Lung (tissue), 12 donors: ENCODE data around the gene CDX1. TPM values are rescaled to one million over a fixed set of nuclear protein-coding genes. Genes with fewer than 3 reads are reported as not detected.
A peak's percentile ranks its signal among the peaks of the same experiment; 100 is the strongest.

Experiments used
- ATAC-seq: fragments of 200-7000 bp; cut with Tn5 transposase; one replicate; pipeline ENCODE4 v1.9.1; 2020; ENCODE audit warnings: moderate number of reproducible peaks; ENCODE audit not compliant: insufficient read depth, low FRiP score
- DNase-seq, 3 donors: peaks; one replicate each; pipeline ENCODE4 v3.0.0-alpha.2; 2013 to 2017
- H3K27ac ChIP-seq, 2 donors: one replicate each; pipeline ENCODE4 v1.5.1; 2013; ENCODE audit warnings: mild to moderate bottlenecking in 2 of 2, moderate library complexity in 2 of 2, control low read depth in 1 of 2, inconsistent platforms in 1 of 2, low read depth in 1 of 2, low read length in 1 of 2
- H3K27me3 ChIP-seq, 3 donors: one replicate each; pipeline ENCODE4 v1.5.1; 2013; ENCODE audit warnings: low read length in 2 of 3; ENCODE audit not compliant: control insufficient read depth in 3 of 3, insufficient read depth in 3 of 3
- H3K36me3 ChIP-seq, 4 donors: one replicate each; pipeline ENCODE4 v1.5.1; 2013; ENCODE audit warnings: low read length in 4 of 4, mild to moderate bottlenecking in 1 of 4, moderate library complexity in 1 of 4; ENCODE audit not compliant: control insufficient read depth in 4 of 4, insufficient read depth in 4 of 4
- H3K4me1 ChIP-seq, 5 donors: one replicate each; pipeline ENCODE4 v1.5.1; 2013; ENCODE audit warnings: low read length in 5 of 5, mild to moderate bottlenecking in 2 of 5, moderate library complexity in 1 of 5; ENCODE audit not compliant: control insufficient read depth in 5 of 5, insufficient read depth in 5 of 5
- H3K4me3 ChIP-seq: one replicate; pipeline ENCODE4 v1.5.1; 2013; ENCODE audit warnings: mild to moderate bottlenecking, control low read depth, moderate library complexity
- H3K9ac ChIP-seq, 2 donors: one replicate each; pipeline ENCODE4 v1.5.1; 2013; ENCODE audit warnings: low read length in 2 of 2, control low read depth in 1 of 2; ENCODE audit not compliant: insufficient read depth in 1 of 2
- H3K9me3 ChIP-seq, 4 donors: one replicate each; pipeline ENCODE4 v1.5.1; 2013; ENCODE audit warnings: low read length in 3 of 4, mild to moderate bottlenecking in 1 of 4, moderate library complexity in 1 of 4; ENCODE audit not compliant: control insufficient read depth in 4 of 4, insufficient read depth in 3 of 4
- CTCF ChIP-seq: IDR thresholded peaks from 2 replicates; pipeline ENCODE4 v1.5.1; 2012; ENCODE audit warnings: mild to moderate bottlenecking; ENCODE audit errors: control extremely low read depth, extremely low read depth
- WGBS, 2 donors: extraction: QIAGEN DNeasy Blood & Tissue Kit; methylation state at CpG; one replicate each; pipeline ENCODE4 v1.1.7; 2013; 5-methylcytosine and 5-hydroxymethylcytosine counted together
- polyA plus RNA-seq, 2 donors: library from polyadenylated mRNA; stranded (reverse); fragments of 200-250 nt; gene quantifications; one replicate each; pipeline ENCODE4 v1.2.1, GENCODE V29; 2013
- total RNA-seq, 2 donors: library from RNA; depleted of rRNA in 1 of 2; stranded (reverse); fragments of >200 nt in 1 of 2; gene quantifications; one replicate each; pipeline ENCODE4 v1.2.1, GENCODE V29; 2014 to 2021
- donor health status: control.
- donor health status: control.
- donor health status: Bipolar disorder and iron deficiency.
- donor health status: healthy.
- donor health status: DM: yes; HTN: yes; CAD: no.

The CDX1 gene
- total and polyA plus RNA-seq, 4 donors, result 0.09 to 0.43 (median 0.26) TPM

GRCh38 chr5:150149618-150150017 is 17.0 kb upstream of the CDX1 start:
- Histone ChIP-seq H3K9me3 (no peaks in the 10 kb centered on the region), H3K4me1 (peaks cover 0 to 69% (median 22%) of the 10 kb centered on the region in 5 donors), H3K36me3 (peaks cover 0 to 16% (median 3%) of the 10 kb centered on the region in 4 donors), H3K9ac (no peak overlapping the region), H3K27ac (peak overlapping the region in 1 of 2 donors; percentile 19), H3K27me3 (no peaks in the 10 kb centered on the region), H3K4me3 (no peak overlapping the region)
- DNase-seq (no peak), ATAC-seq (no peak)
- no peak for TF ChIP-seq CTCF

GRCh38 chr5:150152636-150153462 is 13.7 kb upstream of the CDX1 start:
- H3K9me3 ChIP-seq, result no peaks in the 10 kb centered on the region
- H3K4me3 ChIP-seq, result peak overlapping the region; percentile 27
- no peak for TF ChIP-seq CTCF
- no peak for DNase-seq
- peak overlapping the region in 1 of 2 donors; percentile 95 for H3K9ac ChIP-seq
- no peaks in the 10 kb centered on the region for H3K27me3 ChIP-seq
- peaks cover 0 to 16% (median 3%) of the 10 kb centered on the region in 4 donors for H3K36me3 ChIP-seq
- H3K4me1 ChIP-seq, result peaks cover 0 to 65% (median 22%) of the 10 kb centered on the region in 5 donors
- H3K27ac ChIP-seq, result peak overlapping the region in 1 of 2 donors; percentile 7
- ATAC-seq, result no peak
- WGBS, 2 donors, result 67 to 77% methylated on average over 12 of the region's 12 CpGs

GRCh38 chr5:150153483-150153882 is 13.1 kb upstream of the CDX1 start:
- Histone ChIP-seq H3K36me3 (peaks cover 0 to 16% (median 3%) of the 10 kb centered on the region in 4 donors), H3K27me3 (no peaks in the 10 kb centered on the region), H3K9ac (peak overlapping the region; percentile 44 to 95), H3K4me1 (peaks cover 0 to 65% (median 27%) of the 10 kb centered on the region in 5 donors), H3K27ac (peak overlapping the region in 1 of 2 donors; percentile 42), H3K9me3 (no peaks in the 10 kb centered on the region), H3K4me3 (peak overlapping the region; percentile 23)
- ATAC-seq (no peak), DNase-seq (no peak)
- WGBS, 2 donors, result 70 to 91% methylated on average over 2 of the region's 2 CpGs
- no peak for TF ChIP-seq CTCF
